ENCODE measurements around the gene PAQR9. TPM values are rescaled to one million over a fixed set of nuclear protein-coding genes. Genes with fewer than 3 reads are reported as not detected.

PAQR9 gene
- total and polyA plus RNA-seq, 9 of the 15 experiments (the other 6 are each of a cell fraction or from before 2014, with no cell fraction given), result 0.04 to 0.58 (median 0.22) TPM

DNA sequence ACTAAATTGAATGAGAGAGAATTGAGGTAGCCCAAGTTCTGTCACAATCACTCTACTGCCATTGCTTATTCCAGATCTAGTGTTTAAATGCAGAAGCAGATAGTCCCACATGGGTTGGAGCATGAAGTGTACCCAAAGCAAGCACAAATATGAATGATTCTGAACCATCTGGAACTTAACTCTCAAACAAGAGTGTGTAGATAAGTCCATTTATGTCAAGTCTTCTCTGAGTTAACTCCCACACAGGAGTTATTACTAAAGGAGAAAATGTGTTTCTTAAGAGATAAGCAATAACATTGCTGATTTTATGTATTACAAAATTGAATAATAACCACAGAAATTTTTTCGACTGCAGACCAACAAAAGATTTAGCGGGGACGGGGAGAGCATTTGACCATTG is 33.6 kb downstream of the PAQR9 start (continued):
- TF ChIP-seq, protein P1, sequence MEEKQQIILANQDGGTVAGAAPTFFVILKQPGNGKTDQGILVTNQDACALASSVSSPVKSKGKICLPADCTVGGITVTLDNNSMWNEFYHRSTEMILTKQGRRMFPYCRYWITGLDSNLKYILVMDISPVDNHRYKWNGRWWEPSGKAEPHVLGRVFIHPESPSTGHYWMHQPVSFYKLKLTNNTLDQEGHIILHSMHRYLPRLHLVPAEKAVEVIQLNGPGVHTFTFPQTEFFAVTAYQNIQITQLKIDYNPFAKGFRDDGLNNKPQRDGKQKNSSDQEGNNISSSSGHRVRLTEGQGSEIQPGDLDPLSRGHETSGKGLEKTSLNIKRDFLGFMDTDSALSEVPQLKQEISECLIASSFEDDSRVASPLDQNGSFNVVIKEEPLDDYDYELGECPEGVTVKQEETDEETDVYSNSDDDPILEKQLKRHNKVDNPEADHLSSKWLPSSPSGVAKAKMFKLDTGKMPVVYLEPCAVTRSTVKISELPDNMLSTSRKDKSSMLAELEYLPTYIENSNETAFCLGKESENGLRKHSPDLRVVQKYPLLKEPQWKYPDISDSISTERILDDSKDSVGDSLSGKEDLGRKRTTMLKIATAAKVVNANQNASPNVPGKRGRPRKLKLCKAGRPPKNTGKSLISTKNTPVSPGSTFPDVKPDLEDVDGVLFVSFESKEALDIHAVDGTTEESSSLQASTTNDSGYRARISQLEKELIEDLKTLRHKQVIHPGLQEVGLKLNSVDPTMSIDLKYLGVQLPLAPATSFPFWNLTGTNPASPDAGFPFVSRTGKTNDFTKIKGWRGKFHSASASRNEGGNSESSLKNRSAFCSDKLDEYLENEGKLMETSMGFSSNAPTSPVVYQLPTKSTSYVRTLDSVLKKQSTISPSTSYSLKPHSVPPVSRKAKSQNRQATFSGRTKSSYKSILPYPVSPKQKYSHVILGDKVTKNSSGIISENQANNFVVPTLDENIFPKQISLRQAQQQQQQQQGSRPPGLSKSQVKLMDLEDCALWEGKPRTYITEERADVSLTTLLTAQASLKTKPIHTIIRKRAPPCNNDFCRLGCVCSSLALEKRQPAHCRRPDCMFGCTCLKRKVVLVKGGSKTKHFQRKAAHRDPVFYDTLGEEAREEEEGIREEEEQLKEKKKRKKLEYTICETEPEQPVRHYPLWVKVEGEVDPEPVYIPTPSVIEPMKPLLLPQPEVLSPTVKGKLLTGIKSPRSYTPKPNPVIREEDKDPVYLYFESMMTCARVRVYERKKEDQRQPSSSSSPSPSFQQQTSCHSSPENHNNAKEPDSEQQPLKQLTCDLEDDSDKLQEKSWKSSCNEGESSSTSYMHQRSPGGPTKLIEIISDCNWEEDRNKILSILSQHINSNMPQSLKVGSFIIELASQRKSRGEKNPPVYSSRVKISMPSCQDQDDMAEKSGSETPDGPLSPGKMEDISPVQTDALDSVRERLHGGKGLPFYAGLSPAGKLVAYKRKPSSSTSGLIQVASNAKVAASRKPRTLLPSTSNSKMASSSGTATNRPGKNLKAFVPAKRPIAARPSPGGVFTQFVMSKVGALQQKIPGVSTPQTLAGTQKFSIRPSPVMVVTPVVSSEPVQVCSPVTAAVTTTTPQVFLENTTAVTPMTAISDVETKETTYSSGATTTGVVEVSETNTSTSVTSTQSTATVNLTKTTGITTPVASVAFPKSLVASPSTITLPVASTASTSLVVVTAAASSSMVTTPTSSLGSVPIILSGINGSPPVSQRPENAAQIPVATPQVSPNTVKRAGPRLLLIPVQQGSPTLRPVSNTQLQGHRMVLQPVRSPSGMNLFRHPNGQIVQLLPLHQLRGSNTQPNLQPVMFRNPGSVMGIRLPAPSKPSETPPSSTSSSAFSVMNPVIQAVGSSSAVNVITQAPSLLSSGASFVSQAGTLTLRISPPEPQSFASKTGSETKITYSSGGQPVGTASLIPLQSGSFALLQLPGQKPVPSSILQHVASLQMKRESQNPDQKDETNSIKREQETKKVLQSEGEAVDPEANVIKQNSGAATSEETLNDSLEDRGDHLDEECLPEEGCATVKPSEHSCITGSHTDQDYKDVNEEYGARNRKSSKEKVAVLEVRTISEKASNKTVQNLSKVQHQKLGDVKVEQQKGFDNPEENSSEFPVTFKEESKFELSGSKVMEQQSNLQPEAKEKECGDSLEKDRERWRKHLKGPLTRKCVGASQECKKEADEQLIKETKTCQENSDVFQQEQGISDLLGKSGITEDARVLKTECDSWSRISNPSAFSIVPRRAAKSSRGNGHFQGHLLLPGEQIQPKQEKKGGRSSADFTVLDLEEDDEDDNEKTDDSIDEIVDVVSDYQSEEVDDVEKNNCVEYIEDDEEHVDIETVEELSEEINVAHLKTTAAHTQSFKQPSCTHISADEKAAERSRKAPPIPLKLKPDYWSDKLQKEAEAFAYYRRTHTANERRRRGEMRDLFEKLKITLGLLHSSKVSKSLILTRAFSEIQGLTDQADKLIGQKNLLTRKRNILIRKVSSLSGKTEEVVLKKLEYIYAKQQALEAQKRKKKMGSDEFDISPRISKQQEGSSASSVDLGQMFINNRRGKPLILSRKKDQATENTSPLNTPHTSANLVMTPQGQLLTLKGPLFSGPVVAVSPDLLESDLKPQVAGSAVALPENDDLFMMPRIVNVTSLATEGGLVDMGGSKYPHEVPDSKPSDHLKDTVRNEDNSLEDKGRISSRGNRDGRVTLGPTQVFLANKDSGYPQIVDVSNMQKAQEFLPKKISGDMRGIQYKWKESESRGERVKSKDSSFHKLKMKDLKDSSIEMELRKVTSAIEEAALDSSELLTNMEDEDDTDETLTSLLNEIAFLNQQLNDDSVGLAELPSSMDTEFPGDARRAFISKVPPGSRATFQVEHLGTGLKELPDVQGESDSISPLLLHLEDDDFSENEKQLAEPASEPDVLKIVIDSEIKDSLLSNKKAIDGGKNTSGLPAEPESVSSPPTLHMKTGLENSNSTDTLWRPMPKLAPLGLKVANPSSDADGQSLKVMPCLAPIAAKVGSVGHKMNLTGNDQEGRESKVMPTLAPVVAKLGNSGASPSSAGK (IDR thresholded peaks at IDR 0.05), result no peak
- no peak for TF ChIP-seq ZNF3 (CRISPR knock-in tag; IDR thresholded peaks at IDR 0.05)
- TF ChIP-seq POLR3G (IDR thresholded peaks at IDR 0.05; ENCODE audit: extremely low read depth, insufficient read length, insufficient replicate concordance), result no peak
- no peak for TF ChIP-seq TEAD2 (tag; IDR thresholded peaks at IDR 0.05)
- no peak for TF ChIP-seq ZNF263 (CRISPR knock-in tag; IDR thresholded peaks at IDR 0.05; ENCODE audit: borderline replicate concordance)
- no peak for TF ChIP-seq IRF2 (CRISPR knock-in tag; IDR thresholded peaks at IDR 0.05)
- 0 out of 2 replicates have a peak, but pooled peaks have one; percentile 44 for TF ChIP-seq HES1 (IDR thresholded peaks at IDR 0.05; ENCODE audit: low read depth)
- TF ChIP-seq ESRRB (CRISPR knock-in tag; IDR thresholded peaks at IDR 0.05; ENCODE audit: borderline replicate concordance), result no peak
- no peak for TF ChIP-seq ASH1L (IDR thresholded peaks at IDR 0.05; ENCODE audit: borderline replicate concordance, low read depth, partially characterized antibody)
- TF ChIP-seq, protein P2, sequence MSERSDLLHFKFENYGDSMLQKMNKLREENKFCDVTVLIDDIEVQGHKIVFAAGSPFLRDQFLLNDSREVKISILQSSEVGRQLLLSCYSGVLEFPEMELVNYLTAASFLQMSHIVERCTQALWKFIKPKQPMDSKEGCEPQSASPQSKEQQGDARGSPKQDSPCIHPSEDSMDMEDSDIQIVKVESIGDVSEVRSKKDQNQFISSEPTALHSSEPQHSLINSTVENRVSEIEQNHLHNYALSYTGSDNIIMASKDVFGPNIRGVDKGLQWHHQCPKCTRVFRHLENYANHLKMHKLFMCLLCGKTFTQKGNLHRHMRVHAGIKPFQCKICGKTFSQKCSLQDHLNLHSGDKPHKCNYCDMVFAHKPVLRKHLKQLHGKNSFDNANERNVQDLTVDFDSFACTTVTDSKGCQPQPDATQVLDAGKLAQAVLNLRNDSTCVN (CRISPR knock-in tag; IDR thresholded peaks at IDR 0.05), result no peak
- TF ChIP-seq, protein P3, sequence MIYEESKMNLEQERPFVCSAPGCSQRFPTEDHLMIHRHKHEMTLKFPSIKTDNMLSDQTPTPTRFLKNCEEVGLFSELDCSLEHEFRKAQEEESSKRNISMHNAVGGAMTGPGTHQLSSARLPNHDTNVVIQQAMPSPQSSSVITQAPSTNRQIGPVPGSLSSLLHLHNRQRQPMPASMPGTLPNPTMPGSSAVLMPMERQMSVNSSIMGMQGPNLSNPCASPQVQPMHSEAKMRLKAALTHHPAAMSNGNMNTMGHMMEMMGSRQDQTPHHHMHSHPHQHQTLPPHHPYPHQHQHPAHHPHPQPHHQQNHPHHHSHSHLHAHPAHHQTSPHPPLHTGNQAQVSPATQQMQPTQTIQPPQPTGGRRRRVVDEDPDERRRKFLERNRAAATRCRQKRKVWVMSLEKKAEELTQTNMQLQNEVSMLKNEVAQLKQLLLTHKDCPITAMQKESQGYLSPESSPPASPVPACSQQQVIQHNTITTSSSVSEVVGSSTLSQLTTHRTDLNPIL (CRISPR knock-in tag; IDR thresholded peaks at IDR 0.05), result no peak
- TF ChIP-seq RNF2 (IDR thresholded peaks at IDR 0.05), result no peak; the same call in 1 of the 2 replicates

All from K562 (cell line).